Stimulated activated naive CD8-positive, alpha-beta T cell treated with anti-CD3 and anti-CD28 coated beads, Interleukin-15, Interleukin-2, amounts not matched to agents 100 ng/mL and 50 ng/mL, for 24 hours (primary cell): ENCODE measurements around the gene PRICKLE3.

Source experiments
- H3K27ac Mint-ChIP-seq: one replicate; pipeline ENCODE4 v1.8.0; 2021; ENCODE audit warnings: mild to moderate bottlenecking, mixed read lengths
- H3K27me3 Mint-ChIP-seq: one replicate; pipeline ENCODE4 v1.8.0; 2021; ENCODE audit warnings: mixed read lengths
- H3K36me3 Mint-ChIP-seq: one replicate; pipeline ENCODE4 v1.8.0; 2021; ENCODE audit warnings: low read depth, mixed read lengths
- H3K4me1 Mint-ChIP-seq: one replicate; pipeline ENCODE4 v1.8.0; 2021; ENCODE audit warnings: low read depth, mixed read lengths
- H3K4me3 Mint-ChIP-seq: one replicate; pipeline ENCODE4 v1.8.0; 2021; ENCODE audit warnings: mild to moderate bottlenecking, mixed read lengths
- H3K9me3 Mint-ChIP-seq: one replicate; pipeline ENCODE4 v1.8.0; 2021; ENCODE audit warnings: mixed read lengths

Gene PRICKLE3

GRCh38 chrX:49198540-49199314, 12.6 kb upstream of the PRICKLE3 start:
- peak overlapping the region; percentile 60 for H3K4me3 Mint-ChIP-seq
- H3K36me3 Mint-ChIP-seq, result no peaks in the 10 kb centered on the region
- peaks cover 20% of the 10 kb centered on the region for H3K4me1 Mint-ChIP-seq
- H3K27ac Mint-ChIP-seq, result peak overlapping the region; percentile 20
- no peaks in the 10 kb centered on the region for H3K27me3 Mint-ChIP-seq
- no peaks in the 10 kb centered on the region for H3K9me3 Mint-ChIP-seq

GRCh38 chrX:49197543-49198087, 11.4 kb upstream of the PRICKLE3 start:
- Mint-ChIP-seq H3K4me1 (peaks cover 31% of the 10 kb centered on the region), H3K9me3 (no peaks in the 10 kb centered on the region), H3K4me3 (no peak overlapping the region), H3K27ac (peak overlapping the region; percentile 20), H3K27me3 (no peaks in the 10 kb centered on the region), H3K36me3 (no peaks in the 10 kb centered on the region)

GRCh38 chrX:49193542-49193964, 7.4 kb upstream of the PRICKLE3 start:
- Mint-ChIP-seq H3K36me3 (no peaks in the 10 kb centered on the region), H3K27me3 (no peaks in the 10 kb centered on the region), H3K27ac (peak overlapping the region; percentile 49), H3K4me1 (peaks cover 44% of the 10 kb centered on the region), H3K4me3 (no peak overlapping the region), H3K9me3 (no peaks in the 10 kb centered on the region)

GRCh38 chrX:49192722-49193328, 6.7 kb upstream of the PRICKLE3 start:
- Mint-ChIP-seq H3K27ac (peak overlapping the region; percentile 61), H3K4me1 (peaks cover 37% of the 10 kb centered on the region), H3K9me3 (no peaks in the 10 kb centered on the region), H3K27me3 (no peaks in the 10 kb centered on the region), H3K4me3 (peak overlapping the region; percentile 53), H3K36me3 (no peaks in the 10 kb centered on the region)

- Mint-ChIP-seq H3K27me3 (no peaks in the 10 kb centered on the region), H3K4me1 (peaks cover 37% of the 10 kb centered on the region), H3K4me3 (peak overlapping the region; percentile 95), H3K27ac (peak overlapping the region; percentile 96), H3K9me3 (no peaks in the 10 kb centered on the region), H3K36me3 (no peaks in the 10 kb centered on the region)
Observed at GRCh38 chrX:49191574-49192011, 5.4 kb upstream of the PRICKLE3 start.

- H3K27me3 Mint-ChIP-seq, result no peaks in the 10 kb centered on the region
- H3K36me3 Mint-ChIP-seq, result no peaks in the 10 kb centered on the region
- H3K4me3 Mint-ChIP-seq, result peak overlapping the region; percentile 95
- peak overlapping the region; percentile 96 for H3K27ac Mint-ChIP-seq
- peaks cover 40% of the 10 kb centered on the region for H3K4me1 Mint-ChIP-seq
- no peaks in the 10 kb centered on the region for H3K9me3 Mint-ChIP-seq
Observed at GRCh38 chrX:49190821-49191573, 4.8 kb upstream of the PRICKLE3 start.

- Mint-ChIP-seq H3K4me1 (peaks cover 44% of the 10 kb centered on the region), H3K9me3 (no peaks in the 10 kb centered on the region), H3K4me3 (peak overlapping the region; percentile 95), H3K36me3 (no peaks in the 10 kb centered on the region), H3K27ac (peak overlapping the region; percentile 45), H3K27me3 (no peaks in the 10 kb centered on the region)
Observed at GRCh38 chrX:49189606-49190005, 3.4 kb upstream of the PRICKLE3 start.

GRCh38 chrX:49188468-49189076, 2.4 kb upstream of the PRICKLE3 start:
- Mint-ChIP-seq H3K9me3 (no peaks in the 10 kb centered on the region), H3K27ac (no peak overlapping the region), H3K27me3 (no peaks in the 10 kb centered on the region), H3K4me1 (peaks cover 43% of the 10 kb centered on the region), H3K4me3 (no peak overlapping the region), H3K36me3 (no peaks in the 10 kb centered on the region)

GRCh38 chrX:49187526-49187925, 1.4 kb upstream of the PRICKLE3 start:
- H3K36me3 Mint-ChIP-seq, result peaks cover 1% of the 10 kb centered on the region
- H3K9me3 Mint-ChIP-seq, result no peaks in the 10 kb centered on the region
- H3K4me1 Mint-ChIP-seq, result peaks cover 32% of the 10 kb centered on the region
- no peaks in the 10 kb centered on the region for H3K27me3 Mint-ChIP-seq
- no peak overlapping the region for H3K27ac Mint-ChIP-seq
- no peak overlapping the region for H3K4me3 Mint-ChIP-seq

- Mint-ChIP-seq H3K27me3 (no peaks in the 10 kb centered on the region), H3K27ac (no peak overlapping the region), H3K36me3 (peaks cover 7% of the 10 kb centered on the region), H3K4me3 (no peak overlapping the region), H3K9me3 (no peaks in the 10 kb centered on the region), H3K4me1 (peaks cover 30% of the 10 kb centered on the region)
Observed at GRCh38 chrX:49187028-49187394, 838 bp upstream of the PRICKLE3 start.

- peak overlapping the region; percentile 82 for H3K27ac Mint-ChIP-seq
Observed at GRCh38 chrX:49184294-49185281, 1.6 kb downstream of the PRICKLE3 start.

GRCh38 chrX:49183701-49184281, 2.4 kb downstream of the PRICKLE3 start:
- Mint-ChIP-seq H3K27me3 (no peaks in the 10 kb centered on the region), H3K36me3 (peaks cover 16% of the 10 kb centered on the region), H3K4me1 (peaks cover 11% of the 10 kb centered on the region), H3K27ac (no peak overlapping the region), H3K4me3 (peak overlapping the region; percentile 7), H3K9me3 (no peaks in the 10 kb centered on the region)

More at GRCh38 chrX:49184294-49185281, 1.6 kb downstream of the PRICKLE3 start:
- Mint-ChIP-seq H3K36me3 (peaks cover 16% of the 10 kb centered on the region), H3K9me3 (no peaks in the 10 kb centered on the region), H3K4me1 (peaks cover 14% of the 10 kb centered on the region), H3K27me3 (no peaks in the 10 kb centered on the region), H3K4me3 (peak overlapping the region; percentile 85)

GRCh38 chrX:49179358-49179757, 6.8 kb downstream of the PRICKLE3 start:
- peaks cover 13% of the 10 kb centered on the region for H3K4me1 Mint-ChIP-seq
- no peak overlapping the region for H3K27ac Mint-ChIP-seq
- no peak overlapping the region for H3K4me3 Mint-ChIP-seq
- H3K36me3 Mint-ChIP-seq, result peaks cover 33% of the 10 kb centered on the region
- no peaks in the 10 kb centered on the region for H3K9me3 Mint-ChIP-seq
- no peaks in the 10 kb centered on the region for H3K27me3 Mint-ChIP-seq
